ENCODE measurements around the gene LRRC45.

DNA sequence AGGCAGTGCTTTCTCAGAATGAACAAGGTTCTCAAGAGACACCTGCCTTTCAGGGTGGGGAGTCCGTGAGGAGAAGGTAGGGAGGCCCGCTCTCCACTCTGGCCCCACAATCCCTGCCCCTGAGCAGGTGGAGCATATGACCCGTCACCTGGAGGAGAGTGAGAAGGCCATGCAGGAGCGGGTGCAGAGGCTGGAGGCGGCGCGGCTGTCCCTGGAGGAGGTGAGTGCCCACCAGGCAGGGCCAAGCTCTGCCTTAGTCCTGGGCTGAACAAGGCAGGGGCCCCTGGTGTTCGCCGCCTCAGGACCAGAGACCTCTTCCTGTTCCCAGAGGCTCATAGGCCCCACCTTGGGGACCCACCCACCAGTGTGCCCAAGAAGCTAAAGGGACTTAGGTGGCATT is 5.9 kb downstream of the LRRC45 start:
- TF ChIP-seq, protein P1, sequence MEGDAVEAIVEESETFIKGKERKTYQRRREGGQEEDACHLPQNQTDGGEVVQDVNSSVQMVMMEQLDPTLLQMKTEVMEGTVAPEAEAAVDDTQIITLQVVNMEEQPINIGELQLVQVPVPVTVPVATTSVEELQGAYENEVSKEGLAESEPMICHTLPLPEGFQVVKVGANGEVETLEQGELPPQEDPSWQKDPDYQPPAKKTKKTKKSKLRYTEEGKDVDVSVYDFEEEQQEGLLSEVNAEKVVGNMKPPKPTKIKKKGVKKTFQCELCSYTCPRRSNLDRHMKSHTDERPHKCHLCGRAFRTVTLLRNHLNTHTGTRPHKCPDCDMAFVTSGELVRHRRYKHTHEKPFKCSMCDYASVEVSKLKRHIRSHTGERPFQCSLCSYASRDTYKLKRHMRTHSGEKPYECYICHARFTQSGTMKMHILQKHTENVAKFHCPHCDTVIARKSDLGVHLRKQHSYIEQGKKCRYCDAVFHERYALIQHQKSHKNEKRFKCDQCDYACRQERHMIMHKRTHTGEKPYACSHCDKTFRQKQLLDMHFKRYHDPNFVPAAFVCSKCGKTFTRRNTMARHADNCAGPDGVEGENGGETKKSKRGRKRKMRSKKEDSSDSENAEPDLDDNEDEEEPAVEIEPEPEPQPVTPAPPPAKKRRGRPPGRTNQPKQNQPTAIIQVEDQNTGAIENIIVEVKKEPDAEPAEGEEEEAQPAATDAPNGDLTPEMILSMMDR (conservative IDR thresholded peaks at IDR 0.05): no peak
- TF ChIP-seq EZH2 (IDR thresholded peaks at IDR 0.05; ENCODE audit: low read depth): no peak
